BJ (cell line): ENCODE data around the gene SLC17A3. TPM values are rescaled to one million over a fixed set of nuclear protein-coding genes. Genes with fewer than 3 reads are reported as not detected.

Source experiments
- CTCF ChIA-PET: fragments of 350-600 bp; formaldehyde crosslinking; extraction: SDS; loops from one replicate; lab custom pipeline; 2021; ENCODE audit warnings: antibody characterized with exemption, inconsistent platforms; lab: Yijun Ruan, JAX
- POLR2A ChIA-PET: fragments of 300-600 bp; sonication (Branson Sonifier 250); formaldehyde crosslinking; extraction: SDS; loops from one replicate; lab custom pipeline; 2021; ENCODE audit warnings: antibody characterized with exemption; lab: Charles Lee
- DNase-seq: peaks from one replicate; pipeline ENCODE4 v3.0.0-alpha.2; 2011; ENCODE audit warnings: low read depth
- H3K27me3 ChIP-seq: 2 replicates; pipeline ENCODE4 v1.6.0; 2011; ENCODE audit warnings: low read length; ENCODE audit not compliant: control insufficient read depth, insufficient read depth
- H3K36me3 ChIP-seq: 2 replicates; pipeline ENCODE4 v1.5.1; 2011; ENCODE audit warnings: low read length; ENCODE audit not compliant: control insufficient read depth, insufficient read depth
- H3K4me3 ChIP-seq: 2 replicates; pipeline ENCODE4 v1.5.1; 2011; ENCODE audit warnings: low read depth, mild to moderate bottlenecking, control low read depth, low read length
- polyA plus RNA-seq: library from polyadenylated mRNA; depleted of rRNA; stranded (reverse); fragments of >200 nt; gene quantifications from 2 replicates; pipeline ENCODE4 v1.2.3, GENCODE V29; 2011
- TF ChIP-seq, protein P1 (sequence below): IDR thresholded peaks from 2 replicates; pipeline ENCODE4 v1.5.1; 2011; ENCODE audit warnings: low read depth, mild to moderate bottlenecking, control low read depth, inconsistent platforms, low read length, moderate library complexity; ENCODE audit not compliant: insufficient read depth

Gene SLC17A3
- polyA plus RNA-seq, 1 experiment, result not detected

DNA sequence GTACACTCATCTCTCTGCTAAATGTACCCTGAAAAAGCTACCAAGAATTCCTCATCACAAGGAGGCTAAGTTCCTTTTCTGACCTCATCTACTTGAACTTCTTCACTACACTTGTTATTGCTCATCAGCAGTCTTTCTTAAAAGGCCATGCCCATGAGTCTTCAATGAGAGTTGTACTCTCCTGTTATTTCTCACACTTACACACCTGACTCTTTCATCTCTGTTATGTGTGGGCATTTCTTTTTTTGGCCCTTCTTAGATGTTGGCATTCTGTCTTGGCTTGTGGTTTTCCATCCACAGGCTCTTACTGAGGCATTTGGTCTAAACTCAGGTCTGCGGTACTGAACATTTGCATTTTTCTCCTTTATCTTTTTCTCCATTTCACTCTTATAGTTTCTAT lies 31.5 kb downstream of the SLC17A3 start:
- Histone ChIP-seq H3K27me3 (no peaks in the 10 kb centered on the region; the same call in 1 of the 2 replicates), H3K36me3 (no peaks in the 10 kb centered on the region), H3K4me3 (no peak overlapping the region)
- TF ChIP-seq, protein P1, sequence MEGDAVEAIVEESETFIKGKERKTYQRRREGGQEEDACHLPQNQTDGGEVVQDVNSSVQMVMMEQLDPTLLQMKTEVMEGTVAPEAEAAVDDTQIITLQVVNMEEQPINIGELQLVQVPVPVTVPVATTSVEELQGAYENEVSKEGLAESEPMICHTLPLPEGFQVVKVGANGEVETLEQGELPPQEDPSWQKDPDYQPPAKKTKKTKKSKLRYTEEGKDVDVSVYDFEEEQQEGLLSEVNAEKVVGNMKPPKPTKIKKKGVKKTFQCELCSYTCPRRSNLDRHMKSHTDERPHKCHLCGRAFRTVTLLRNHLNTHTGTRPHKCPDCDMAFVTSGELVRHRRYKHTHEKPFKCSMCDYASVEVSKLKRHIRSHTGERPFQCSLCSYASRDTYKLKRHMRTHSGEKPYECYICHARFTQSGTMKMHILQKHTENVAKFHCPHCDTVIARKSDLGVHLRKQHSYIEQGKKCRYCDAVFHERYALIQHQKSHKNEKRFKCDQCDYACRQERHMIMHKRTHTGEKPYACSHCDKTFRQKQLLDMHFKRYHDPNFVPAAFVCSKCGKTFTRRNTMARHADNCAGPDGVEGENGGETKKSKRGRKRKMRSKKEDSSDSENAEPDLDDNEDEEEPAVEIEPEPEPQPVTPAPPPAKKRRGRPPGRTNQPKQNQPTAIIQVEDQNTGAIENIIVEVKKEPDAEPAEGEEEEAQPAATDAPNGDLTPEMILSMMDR, result no peak
- DNase-seq, result no peak
- ChIA-PET POLR2A (no interaction called here), CTCF (no interaction called here)

DNA sequence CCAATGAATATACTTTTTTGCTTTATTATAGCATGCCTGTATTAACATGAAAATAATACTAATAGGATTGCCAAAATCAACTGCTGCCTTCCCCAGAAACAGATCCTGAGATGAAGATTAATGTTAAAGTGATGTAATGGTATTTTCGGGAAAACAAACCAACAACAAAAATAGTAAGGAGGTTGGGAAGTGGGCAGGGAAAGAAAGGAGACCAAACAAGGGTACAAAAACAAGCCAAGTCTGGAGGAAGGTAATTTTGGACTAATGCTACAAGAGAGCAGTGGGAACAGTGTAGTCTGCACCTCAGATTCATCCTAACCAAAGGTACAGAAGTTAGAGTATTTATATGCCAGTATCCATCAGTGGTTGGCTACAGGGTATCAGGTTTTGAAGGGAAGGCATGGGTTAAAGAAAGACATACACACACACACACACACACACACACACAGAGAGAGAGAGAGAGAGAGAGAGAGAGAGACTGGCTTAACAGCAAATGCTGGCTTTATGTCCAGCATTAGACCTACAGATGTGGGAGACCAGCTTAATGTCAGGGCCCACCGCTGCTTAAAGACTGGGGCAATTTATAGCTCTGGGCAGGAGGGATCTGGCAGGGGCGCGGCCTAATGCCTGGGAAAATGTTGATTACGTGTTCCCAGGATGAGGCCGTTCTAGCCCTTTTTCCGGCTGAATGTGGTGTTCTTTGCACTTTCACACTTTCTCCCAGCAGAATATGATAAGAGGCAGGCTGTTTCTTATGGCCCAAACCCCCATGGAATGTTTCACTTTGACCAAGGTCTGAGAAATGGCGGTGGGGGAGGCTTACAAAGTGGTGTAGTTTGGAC lies 38.4 kb downstream of the SLC17A3 start:
- CTCF ChIA-PET, result interaction anchor here (0.6 kb wide), 1 partner anchor 314 kb away, joined by 3 read pairs; no protein-coding TSS in a partner anchor

DNA sequence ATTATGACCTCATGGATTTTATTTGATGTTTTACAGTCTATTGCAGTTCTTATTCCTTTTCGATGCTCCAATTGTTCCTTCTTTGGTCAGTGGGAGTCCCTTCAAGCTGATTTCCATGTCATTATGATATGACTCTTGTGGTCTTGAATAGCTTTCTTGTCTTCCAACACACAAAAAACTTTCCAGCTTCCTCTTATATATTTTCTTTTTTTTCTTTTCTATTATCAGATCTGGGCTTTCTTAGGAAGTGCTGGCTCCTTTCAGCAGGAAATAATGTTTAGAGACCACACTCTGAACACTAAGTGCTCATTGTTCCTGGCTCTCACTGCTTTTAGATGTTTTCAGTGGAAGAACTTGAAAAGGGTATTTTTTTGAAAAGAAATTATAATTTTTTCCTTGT lies 39.1 kb downstream of the SLC17A3 start:
- TF ChIP-seq, protein P1, result no peak
- no peak overlapping the region for H3K4me3 ChIP-seq
- no peaks in the 10 kb centered on the region for H3K36me3 ChIP-seq
- 0 out of 2 replicates have a peak, but pooled peaks cover 2% of the 10 kb centered on the region for H3K27me3 ChIP-seq
- ChIA-PET POLR2A (no interaction called here), CTCF (no interaction called here)
- no peak for DNase-seq

More for the DNA sequence above, 38.4 kb downstream of the SLC17A3 start:
- POLR2A ChIA-PET, result no interaction called here
- H3K27me3 ChIP-seq, result 0 out of 2 replicates have a peak, but pooled peaks cover 2% of the 10 kb centered on the region
- DNase-seq, result no peak
- H3K4me3 ChIP-seq, result no peak overlapping the region
- TF ChIP-seq, protein P1, result no peak
- no peaks in the 10 kb centered on the region for H3K36me3 ChIP-seq

GRCh38 chr6:25833136-25833535 lies 40.9 kb downstream of the SLC17A3 start:
- DNase-seq, result no peak
- Histone ChIP-seq H3K36me3 (no peaks in the 10 kb centered on the region), H3K4me3 (no peak overlapping the region), H3K27me3 (0 out of 2 replicates have a peak, but pooled peaks cover 2% of the 10 kb centered on the region)
- POLR2A ChIA-PET, result no interaction called here
- CTCF ChIA-PET, result no interaction called here
- TF ChIP-seq, protein P1, result no peak

DNA sequence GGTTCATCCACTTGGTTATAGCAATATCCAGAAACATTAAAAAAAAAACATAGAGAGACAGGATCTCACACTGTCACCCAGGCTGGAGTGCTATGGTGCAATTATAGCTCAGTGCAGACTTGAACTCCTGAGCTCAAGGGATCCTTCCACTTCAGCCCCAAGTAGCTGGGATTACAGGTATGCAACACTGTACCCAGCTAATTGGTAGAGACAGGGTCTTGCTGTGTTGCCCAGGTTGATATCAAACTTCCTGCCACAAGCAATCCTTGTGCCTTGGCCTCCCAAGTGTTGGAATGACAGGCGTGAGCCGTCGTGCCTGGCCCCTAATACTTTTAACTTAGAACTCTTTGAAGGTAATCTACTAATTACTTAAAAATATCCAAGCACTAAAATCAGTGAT lies 41.4 kb downstream of the SLC17A3 start:
- TF ChIP-seq, protein P1, result no peak
- Histone ChIP-seq H3K27me3 (0 out of 2 replicates have a peak, but pooled peaks cover 2% of the 10 kb centered on the region), H3K36me3 (no peaks in the 10 kb centered on the region), H3K4me3 (no peak overlapping the region)
- CTCF ChIA-PET, result no interaction called here
- DNase-seq, result no peak
- POLR2A ChIA-PET, result no interaction called here
